HepG2 (cell line): ENCODE results near the gene FAM181A. TPM values are rescaled to one million over a fixed set of nuclear protein-coding genes. Genes with fewer than 3 reads are reported as not detected.
A peak's percentile ranks its signal among the peaks of the same experiment; 100 is the strongest.

Source experiments
- ETV5 ChIP-seq: IDR thresholded peaks from 2 replicates; pipeline ENCODE4 v1.6.1; 2018; ENCODE audit warnings: missing biosample characterization, missing genetic modification reagents, inconsistent platforms, borderline replicate concordance
- EZH2 ChIP-seq: conservative IDR thresholded peaks from 2 replicates; pipeline ENCODE4 v1.6.1; 2012; ENCODE audit warnings: mild to moderate bottlenecking, low read depth, low read length, moderate library complexity
- REST ChIP-seq, 2 experiments: IDR thresholded peaks; 2 replicates each; pipeline ENCODE4 v1.6.1; 2011 to 2012; ENCODE audit warnings: low read length in 2 of 2, borderline replicate concordance in 1 of 2, low read depth in 1 of 2, mild to moderate bottlenecking in 1 of 2, moderate library complexity in 1 of 2
- SRY ChIP-seq: sonication (generic); formaldehyde crosslinking; IDR thresholded peaks from 2 replicates; pipeline ENCODE4 v1.8.0; 2022; ENCODE audit warnings: mild to moderate bottlenecking, missing genetic modification reagents
- ZNF343 ChIP-seq: sonication (generic); formaldehyde crosslinking; IDR thresholded peaks from 2 replicates; pipeline ENCODE4 v1.4.0; 2020; ENCODE audit warnings: mild to moderate bottlenecking, missing genetic modification reagents
- ZNF362 ChIP-seq: sonication (generic); formaldehyde crosslinking; IDR thresholded peaks from 2 replicates; pipeline ENCODE4 v1.4.0; 2020; ENCODE audit warnings: missing genetic modification reagents, mild to moderate bottlenecking, borderline replicate concordance
- polyA plus RNA-seq, 8 experiments: library from polyadenylated mRNA; depleted of rRNA in 3 of 8; stranded (reverse) in 7 of 8; unstranded in 1 of 8; fragments of >200 nt; fragmentation: Illumina TruSeq in 4 of 8; extraction: Trizol in 4 of 8; gene quantifications; 2 replicates each; pipeline versions ENCODE4 v1.2.1 to v1.2.3, GENCODE V29; 2011 to 2016; ENCODE audit warnings: low read depth in 4 of 8, missing spikeins in 1 of 8, mixed read lengths in 1 of 8; ENCODE audit not compliant: insufficient read depth in 1 of 8
- total RNA-seq, 5 experiments: library from RNA; depleted of rRNA; stranded (reverse); fragments of >200 nt; fragmentation: Illumina TruSeq; extraction: Trizol; gene quantifications; 2 replicates each; pipeline ENCODE4 v1.2.3, GENCODE V29; 2016; ENCODE audit warnings: low read depth in 1 of 5
- TF ChIP-seq, protein P1 (sequence below): fragments of 450-650 bp; IDR thresholded peaks from 2 replicates; pipeline ENCODE4 v1.6.1; 2016
- TF ChIP-seq, protein P2 (sequence below): IDR thresholded peaks from 2 replicates; pipeline ENCODE4 v1.6.1; 2012; ENCODE audit warnings: low read depth, low read length, improper control_type of control experiment
- TF ChIP-seq, protein P3 (sequence below): sonication (generic); formaldehyde crosslinking; IDR thresholded peaks from 2 replicates; pipeline ENCODE4 v1.5.0; 2020; ENCODE audit warnings: mild to moderate bottlenecking, missing genetic modification reagents, borderline replicate concordance
- TF ChIP-seq, protein P4 (sequence below): sonication (generic); formaldehyde crosslinking; IDR thresholded peaks from 2 replicates; pipeline ENCODE4 v1.5.0; 2020; ENCODE audit warnings: mild to moderate bottlenecking, low read depth, missing genetic modification reagents, borderline replicate concordance

Gene FAM181A
- total and polyA plus RNA-seq, 2 of the 13 experiments (the other 11 are each of a cell fraction or from before 2014, with no cell fraction given), result 1.1 to 1.5 TPM

DNA sequence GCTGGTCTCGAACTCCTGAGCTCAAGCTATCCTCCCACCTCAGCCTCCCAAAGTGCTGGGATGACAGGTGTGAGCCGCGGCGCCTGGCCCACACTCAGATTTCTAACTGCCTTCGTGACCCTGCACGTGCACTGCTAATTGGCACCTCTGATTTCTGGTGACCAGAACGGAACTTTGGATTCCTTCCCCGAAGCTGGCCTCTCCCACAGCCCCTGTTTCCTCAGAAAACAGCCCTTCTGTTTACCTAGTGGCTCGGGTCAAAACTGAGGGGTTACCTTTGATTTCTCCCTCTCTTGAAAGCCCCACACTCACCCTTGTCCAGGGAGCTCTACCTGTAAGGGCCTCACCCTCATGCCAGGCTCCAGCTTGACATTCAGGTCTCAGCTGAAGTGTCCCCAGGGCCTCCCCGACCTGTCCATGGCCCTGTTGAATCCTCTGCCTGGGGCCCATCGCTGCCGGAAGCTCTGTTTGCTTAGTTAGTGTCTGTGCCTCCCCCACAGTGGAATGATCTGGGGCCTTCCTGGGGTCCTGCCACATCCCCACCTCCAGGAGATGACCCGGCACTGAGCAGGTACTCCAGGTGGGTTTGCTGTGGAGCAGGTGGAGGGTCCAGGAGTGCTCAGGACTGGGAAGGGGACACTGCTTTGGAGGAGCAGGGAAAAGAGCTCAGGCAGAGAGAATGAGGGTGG is 24.4 kb upstream of the FAM181A start (continued):
- TF ChIP-seq, protein P1, sequence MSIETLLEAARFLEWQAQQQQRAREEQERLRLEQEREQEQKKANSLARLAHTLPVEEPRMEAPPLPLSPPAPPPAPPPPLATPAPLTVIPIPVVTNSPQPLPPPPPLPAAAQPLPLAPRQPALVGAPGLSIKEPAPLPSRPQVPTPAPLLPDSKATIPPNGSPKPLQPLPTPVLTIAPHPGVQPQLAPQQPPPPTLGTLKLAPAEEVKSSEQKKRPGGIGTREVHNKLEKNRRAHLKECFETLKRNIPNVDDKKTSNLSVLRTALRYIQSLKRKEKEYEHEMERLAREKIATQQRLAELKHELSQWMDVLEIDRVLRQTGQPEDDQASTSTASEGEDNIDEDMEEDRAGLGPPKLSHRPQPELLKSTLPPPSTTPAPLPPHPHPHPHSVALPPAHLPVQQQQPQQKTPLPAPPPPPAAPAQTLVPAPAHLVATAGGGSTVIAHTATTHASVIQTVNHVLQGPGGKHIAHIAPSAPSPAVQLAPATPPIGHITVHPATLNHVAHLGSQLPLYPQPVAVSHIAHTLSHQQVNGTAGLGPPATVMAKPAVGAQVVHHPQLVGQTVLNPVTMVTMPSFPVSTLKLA, result no peak
- TF ChIP-seq ZNF362 (CRISPR knock-in tag), result no peak
- TF ChIP-seq REST (IDR thresholded peaks at IDR 0.05; ENCODE audit: borderline replicate concordance in 1 of 2, low read depth in 1 of 2, low read length in 2 of 2), result no peak
- TF ChIP-seq, protein P2, sequence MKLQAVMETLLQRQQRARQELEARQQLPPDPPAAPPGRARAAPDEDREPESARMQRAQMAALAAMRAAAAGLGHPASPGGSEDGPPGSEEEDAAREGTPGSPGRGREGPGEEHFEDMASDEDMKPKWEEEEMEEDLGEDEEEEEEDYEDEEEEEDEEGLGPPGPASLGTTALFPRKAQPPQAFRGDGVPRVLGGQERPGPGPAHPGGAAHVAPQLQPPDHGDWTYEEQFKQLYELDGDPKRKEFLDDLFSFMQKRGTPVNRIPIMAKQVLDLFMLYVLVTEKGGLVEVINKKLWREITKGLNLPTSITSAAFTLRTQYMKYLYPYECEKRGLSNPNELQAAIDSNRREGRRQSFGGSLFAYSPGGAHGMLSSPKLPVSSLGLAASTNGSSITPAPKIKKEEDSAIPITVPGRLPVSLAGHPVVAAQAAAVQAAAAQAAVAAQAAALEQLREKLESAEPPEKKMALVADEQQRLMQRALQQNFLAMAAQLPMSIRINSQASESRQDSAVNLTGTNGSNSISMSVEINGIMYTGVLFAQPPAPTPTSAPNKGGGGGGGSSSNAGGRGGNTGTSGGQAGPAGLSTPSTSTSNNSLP, result no peak
- TF ChIP-seq ETV5 (CRISPR knock-in tag), result peak; percentile 53; the same call in 1 of the 2 replicates
- no peak for TF ChIP-seq ZNF343
- TF ChIP-seq SRY (CRISPR knock-in tag), result no peak
- TF ChIP-seq, protein P3, sequence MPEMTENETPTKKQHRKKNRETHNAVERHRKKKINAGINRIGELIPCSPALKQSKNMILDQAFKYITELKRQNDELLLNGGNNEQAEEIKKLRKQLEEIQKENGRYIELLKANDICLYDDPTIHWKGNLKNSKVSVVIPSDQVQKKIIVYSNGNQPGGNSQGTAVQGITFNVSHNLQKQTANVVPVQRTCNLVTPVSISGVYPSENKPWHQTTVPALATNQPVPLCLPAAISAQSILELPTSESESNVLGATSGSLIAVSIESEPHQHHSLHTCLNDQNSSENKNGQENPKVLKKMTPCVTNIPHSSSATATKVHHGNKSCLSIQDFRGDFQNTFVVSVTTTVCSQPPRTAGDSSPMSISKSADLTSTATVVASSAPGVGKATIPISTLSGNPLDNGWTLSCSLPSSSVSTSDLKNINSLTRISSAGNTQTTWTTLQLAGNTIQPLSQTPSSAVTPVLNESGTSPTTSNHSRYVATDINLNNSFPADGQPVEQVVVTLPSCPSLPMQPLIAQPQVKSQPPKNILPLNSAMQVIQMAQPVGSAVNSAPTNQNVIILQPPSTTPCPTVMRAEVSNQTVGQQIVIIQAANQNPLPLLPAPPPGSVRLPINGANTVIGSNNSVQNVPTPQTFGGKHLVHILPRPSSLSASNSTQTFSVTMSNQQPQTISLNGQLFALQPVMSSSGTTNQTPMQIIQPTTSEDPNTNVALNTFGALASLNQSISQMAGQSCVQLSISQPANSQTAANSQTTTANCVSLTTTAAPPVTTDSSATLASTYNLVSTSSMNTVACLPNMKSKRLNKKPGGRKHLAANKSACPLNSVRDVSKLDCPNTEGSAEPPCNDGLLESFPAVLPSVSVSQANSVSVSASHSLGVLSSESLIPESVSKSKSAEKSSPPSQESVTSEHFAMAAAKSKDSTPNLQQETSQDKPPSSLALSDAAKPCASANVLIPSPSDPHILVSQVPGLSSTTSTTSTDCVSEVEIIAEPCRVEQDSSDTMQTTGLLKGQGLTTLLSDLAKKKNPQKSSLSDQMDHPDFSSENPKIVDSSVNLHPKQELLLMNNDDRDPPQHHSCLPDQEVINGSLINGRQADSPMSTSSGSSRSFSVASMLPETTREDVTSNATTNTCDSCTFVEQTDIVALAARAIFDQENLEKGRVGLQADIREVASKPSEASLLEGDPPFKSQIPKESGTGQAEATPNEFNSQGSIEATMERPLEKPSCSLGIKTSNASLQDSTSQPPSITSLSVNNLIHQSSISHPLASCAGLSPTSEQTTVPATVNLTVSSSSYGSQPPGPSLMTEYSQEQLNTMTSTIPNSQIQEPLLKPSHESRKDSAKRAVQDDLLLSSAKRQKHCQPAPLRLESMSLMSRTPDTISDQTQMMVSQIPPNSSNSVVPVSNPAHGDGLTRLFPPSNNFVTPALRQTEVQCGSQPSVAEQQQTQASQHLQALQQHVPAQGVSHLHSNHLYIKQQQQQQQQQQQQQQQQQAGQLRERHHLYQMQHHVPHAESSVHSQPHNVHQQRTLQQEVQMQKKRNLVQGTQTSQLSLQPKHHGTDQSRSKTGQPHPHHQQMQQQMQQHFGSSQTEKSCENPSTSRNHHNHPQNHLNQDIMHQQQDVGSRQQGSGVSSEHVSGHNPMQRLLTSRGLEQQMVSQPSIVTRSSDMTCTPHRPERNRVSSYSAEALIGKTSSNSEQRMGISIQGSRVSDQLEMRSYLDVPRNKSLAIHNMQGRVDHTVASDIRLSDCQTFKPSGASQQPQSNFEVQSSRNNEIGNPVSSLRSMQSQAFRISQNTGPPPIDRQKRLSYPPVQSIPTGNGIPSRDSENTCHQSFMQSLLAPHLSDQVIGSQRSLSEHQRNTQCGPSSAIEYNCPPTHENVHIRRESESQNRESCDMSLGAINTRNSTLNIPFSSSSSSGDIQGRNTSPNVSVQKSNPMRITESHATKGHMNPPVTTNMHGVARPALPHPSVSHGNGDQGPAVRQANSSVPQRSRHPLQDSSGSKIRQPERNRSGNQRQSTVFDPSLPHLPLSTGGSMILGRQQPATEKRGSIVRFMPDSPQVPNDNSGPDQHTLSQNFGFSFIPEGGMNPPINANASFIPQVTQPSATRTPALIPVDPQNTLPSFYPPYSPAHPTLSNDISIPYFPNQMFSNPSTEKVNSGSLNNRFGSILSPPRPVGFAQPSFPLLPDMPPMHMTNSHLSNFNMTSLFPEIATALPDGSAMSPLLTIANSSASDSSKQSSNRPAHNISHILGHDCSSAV (CRISPR knock-in tag), result no peak
- TF ChIP-seq, protein P4, sequence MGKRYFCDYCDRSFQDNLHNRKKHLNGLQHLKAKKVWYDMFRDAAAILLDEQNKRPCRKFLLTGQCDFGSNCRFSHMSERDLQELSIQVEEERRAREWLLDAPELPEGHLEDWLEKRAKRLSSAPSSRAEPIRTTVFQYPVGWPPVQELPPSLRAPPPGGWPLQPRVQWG (CRISPR knock-in tag), result no peak
- TF ChIP-seq EZH2, result no peak
